Peyer's patch (tissue), 4 donors: Measurements from ENCODE around the gene KCTD1.

Source experiments
- CTCF ChIP-seq, 6 experiments: fragments of 450-650 bp in 4 of 6; fragments of 200-600 bp in 2 of 6; sonication (generic) in 1 of 6; IDR thresholded peaks; one replicate each; pipeline ENCODE4 v1.5.1; 2017 to 2019; ENCODE audit warnings: antibody characterized with exemption in 6 of 6, mild to moderate bottlenecking in 3 of 6, moderate library complexity in 1 of 6
- POLR2A ChIP-seq, 2 donors: fragments of 450-650 bp; IDR thresholded peaks; one replicate each; pipeline ENCODE4 v1.5.1; 2017; ENCODE audit warnings: antibody characterized with exemption in 2 of 2, mild to moderate bottlenecking in 2 of 2, moderate library complexity in 2 of 2

GRCh38 chr18:26548415-26549262, at the start of gene KCTD1:
- TF ChIP-seq CTCF (IDR thresholded peaks at IDR 0.05) (no peak), POLR2A (IDR thresholded peaks at IDR 0.05) (no peak)
